22Rv1 (cell line): ENCODE measurements around the gene KRTAP10-10.

Source experiments
- CTCF ChIP-seq: fragments of 450-650 bp; IDR thresholded peaks from 2 replicates; pipeline ENCODE4 v1.5.1; 2017; ENCODE audit warnings: mild to moderate bottlenecking
- ZFX ChIP-seq: fragments of 450-650 bp; IDR thresholded peaks from 2 replicates; pipeline ENCODE4 v1.6.1; 2017; ENCODE audit warnings: antibody characterized with exemption, borderline replicate concordance

- TF ChIP-seq CTCF (no peak), ZFX (no peak)
Measured at GRCh38 chr21:44612029-44612486, 25.1 kb upstream of the KRTAP10-10 start, which contains the start of gene KRTAP10-8.
